GM18873 (cell line): ENCODE results near the gene AFAP1.

Experiments used
- ATAC-seq: cut with Tn5 transposase; IDR thresholded peaks from one replicate; pipeline ENCODE4 v1.9.1; 2021; ENCODE audit warnings: mild to moderate bottlenecking, moderate library complexity, moderate number of reproducible peaks; ENCODE audit not compliant: unreplicated experiment, low FRiP score

Gene AFAP1, protein sequence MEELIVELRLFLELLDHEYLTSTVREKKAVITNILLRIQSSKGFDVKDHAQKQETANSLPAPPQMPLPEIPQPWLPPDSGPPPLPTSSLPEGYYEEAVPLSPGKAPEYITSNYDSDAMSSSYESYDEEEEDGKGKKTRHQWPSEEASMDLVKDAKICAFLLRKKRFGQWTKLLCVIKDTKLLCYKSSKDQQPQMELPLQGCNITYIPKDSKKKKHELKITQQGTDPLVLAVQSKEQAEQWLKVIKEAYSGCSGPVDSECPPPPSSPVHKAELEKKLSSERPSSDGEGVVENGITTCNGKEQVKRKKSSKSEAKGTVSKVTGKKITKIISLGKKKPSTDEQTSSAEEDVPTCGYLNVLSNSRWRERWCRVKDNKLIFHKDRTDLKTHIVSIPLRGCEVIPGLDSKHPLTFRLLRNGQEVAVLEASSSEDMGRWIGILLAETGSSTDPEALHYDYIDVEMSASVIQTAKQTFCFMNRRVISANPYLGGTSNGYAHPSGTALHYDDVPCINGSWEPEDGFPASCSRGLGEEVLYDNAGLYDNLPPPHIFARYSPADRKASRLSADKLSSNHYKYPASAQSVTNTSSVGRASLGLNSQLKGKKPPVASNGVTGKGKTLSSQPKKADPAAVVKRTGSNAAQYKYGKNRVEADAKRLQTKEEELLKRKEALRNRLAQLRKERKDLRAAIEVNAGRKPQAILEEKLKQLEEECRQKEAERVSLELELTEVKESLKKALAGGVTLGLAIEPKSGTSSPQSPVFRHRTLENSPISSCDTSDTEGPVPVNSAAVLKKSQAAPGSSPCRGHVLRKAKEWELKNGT

DNA sequence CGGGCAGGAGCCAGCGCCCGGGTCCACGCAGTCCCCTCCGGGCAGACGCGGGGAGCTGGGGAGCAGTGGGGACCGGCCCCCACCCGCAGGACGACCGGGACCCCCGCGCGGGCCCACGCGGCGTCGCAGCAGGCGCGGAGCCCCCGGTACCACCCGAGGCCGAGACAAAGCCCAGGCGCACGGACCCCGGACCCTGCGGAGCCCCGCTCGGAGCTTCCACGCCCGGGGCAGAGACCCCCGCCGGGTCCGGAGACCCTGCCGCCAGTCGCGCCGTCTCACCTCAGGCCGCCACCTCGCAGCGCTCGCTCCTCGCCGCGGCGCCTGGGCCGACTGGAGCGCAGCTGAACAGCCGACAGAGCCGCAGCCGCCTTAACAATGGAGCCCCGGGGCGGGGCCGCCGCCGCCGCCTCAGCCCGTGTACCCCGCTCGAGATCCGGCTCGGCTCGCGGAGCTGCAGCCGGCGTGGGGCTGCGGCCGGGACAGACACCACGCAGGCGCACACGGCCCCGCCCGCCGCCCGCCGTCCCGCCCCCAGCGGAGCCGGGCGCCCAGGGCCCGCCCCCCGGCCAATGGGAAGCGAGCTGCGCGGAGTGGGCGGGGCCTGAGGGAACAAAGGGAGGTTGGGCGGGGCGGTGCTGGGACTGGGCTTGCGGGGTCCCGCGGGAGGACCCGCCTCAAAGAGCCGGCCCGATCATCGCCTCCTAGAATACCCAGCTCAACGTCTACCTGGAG, at the start of gene AFAP1:
Gene AFAP1, minus strand, starts transcription at position 485 of the 732 bp plus-strand sequence. CDS start 67,783 bp downstream, outside the sequence.
- ATAC-seq, result peak; percentile 67

- no peak for ATAC-seq
Observed at GRCh38 chr4:7988437-7988836, 48.8 kb upstream of the AFAP1 start.

DNA sequence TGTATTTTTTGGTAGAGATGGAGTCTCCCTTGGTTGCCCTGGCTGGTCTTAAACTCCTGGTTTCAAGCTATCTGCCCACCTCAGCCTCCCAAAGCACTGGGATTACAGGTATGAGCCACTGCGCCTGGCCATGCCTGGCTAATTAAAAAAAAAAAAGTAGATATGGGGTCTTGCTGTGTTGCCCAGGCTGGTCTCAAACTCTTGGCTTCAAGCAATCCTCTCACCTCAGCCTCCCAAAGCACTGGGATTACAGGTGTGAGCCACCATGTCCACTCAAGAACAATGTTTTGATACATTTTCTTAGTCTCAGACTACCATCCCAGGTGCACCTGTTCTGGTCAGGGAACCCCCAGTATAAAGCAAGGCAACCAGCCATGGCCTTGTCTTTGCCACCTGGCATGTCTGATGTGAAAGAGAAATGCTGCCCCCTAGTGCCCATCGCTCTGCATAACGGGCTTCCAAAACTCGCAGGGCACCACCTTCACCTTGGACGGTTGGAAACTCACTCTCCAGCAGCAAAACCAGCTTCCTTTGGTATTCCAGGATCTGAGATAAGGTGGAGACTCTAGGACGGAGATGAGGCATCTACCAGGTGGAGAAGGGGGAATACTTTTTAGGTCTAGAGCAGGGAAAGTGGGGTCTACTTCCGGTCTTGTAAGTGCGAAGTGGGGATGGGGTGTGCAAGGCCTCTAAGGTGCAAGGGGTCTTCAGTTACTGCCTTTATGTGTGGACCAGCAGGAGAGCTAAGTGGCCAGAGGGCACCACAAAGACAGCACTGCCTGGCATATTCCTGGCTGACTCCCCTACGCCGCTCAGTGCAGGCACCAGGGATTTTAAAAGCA, 47.7 kb upstream of the AFAP1 start:
- peak; percentile 71 for ATAC-seq

- no peak for ATAC-seq
Observed at GRCh38 chr4:7985891-7986441, 46.3 kb upstream of the AFAP1 start.

GRCh38 chr4:7985072-7985471, 45.4 kb upstream of the AFAP1 start:
- ATAC-seq, result no peak

DNA sequence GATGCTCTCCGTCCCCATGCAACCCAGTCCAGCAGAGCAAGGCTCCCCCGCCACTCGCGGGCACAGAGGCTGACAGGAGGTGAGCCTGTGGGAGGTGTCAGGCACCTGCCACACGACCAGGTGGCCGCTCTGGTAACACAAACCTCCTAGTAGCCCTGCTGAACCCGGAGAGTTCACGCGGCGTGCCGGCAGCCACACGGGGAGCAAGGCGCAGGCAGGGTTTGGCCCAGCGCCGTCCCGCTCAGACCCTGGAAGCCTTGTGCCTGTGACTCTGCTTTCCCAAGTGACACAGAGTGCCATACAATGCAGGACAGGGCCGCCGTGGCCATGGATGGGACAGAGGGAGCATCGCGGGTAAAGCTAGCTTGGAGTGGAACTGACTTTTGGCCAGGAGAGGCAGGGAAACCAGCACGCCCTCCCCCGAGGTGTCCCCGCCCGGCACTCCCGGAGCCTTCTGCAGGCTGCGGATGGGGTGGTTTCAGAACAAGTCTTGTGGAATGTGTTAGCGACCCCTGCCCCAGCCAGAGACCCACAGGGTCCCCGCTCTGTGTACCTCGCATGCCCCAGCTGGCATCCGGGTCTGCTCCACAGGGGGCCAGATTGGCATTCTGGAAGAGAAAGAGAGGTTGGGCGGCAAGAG, 44.7 kb upstream of the AFAP1 start:
- no peak for ATAC-seq

DNA sequence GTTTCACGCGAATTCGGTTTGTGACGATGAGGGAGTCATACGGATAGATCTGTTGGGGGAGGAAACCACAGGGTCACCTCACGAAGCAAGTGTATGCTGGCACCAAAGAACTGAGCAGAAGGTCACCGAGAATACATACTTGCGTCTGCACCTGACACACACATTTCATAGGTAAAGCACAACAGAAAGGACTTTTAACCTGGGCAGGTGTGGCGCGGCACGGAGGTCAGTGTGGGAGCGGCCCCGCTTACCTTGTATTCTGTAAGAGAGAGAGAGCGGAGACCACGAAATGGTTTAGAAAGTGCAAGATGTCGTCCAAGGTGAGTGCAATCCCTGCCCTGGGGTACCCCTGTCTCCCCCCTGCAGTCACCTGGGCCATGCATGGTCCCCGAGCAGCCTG, 43.6 kb upstream of the AFAP1 start:
- ATAC-seq, result no peak

DNA sequence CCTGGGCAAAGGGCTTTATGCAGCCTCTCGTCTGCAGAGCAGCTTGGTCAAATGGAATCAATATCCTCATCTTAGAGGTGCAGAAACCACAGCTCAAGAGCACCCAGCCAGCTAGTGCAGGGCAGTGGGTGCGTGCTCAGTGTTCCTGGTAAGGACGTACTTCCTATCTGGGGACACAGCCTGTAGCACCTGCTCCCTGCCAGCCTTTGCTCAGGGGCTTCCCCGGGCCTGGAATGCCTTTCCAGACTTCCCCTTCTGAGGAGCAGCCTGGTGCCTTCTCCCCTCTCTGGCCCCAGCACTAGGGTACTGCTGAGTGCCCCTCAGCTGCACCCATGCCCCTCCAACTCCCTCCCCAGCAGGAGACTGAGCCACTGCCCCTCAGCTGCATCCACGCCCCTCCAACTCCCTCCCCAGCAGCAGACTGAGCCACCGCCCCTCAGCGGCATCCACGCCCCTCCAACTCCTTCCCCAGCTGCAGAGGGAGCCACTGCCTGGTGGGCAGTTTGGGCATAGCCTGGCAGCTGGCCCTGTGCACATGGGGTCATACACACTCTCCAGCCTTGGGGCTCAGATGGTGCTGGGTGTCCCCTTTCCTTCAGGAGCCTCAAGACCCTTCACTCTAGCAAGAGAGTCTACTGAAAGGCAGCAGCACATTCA, 42.2 kb upstream of the AFAP1 start:
- ATAC-seq, result no peak

GRCh38 chr4:7980036-7980435, 40.4 kb upstream of the AFAP1 start:
- ATAC-seq, result no peak

GRCh38 chr4:7979652-7979968, 39.9 kb upstream of the AFAP1 start:
- no peak for ATAC-seq

DNA sequence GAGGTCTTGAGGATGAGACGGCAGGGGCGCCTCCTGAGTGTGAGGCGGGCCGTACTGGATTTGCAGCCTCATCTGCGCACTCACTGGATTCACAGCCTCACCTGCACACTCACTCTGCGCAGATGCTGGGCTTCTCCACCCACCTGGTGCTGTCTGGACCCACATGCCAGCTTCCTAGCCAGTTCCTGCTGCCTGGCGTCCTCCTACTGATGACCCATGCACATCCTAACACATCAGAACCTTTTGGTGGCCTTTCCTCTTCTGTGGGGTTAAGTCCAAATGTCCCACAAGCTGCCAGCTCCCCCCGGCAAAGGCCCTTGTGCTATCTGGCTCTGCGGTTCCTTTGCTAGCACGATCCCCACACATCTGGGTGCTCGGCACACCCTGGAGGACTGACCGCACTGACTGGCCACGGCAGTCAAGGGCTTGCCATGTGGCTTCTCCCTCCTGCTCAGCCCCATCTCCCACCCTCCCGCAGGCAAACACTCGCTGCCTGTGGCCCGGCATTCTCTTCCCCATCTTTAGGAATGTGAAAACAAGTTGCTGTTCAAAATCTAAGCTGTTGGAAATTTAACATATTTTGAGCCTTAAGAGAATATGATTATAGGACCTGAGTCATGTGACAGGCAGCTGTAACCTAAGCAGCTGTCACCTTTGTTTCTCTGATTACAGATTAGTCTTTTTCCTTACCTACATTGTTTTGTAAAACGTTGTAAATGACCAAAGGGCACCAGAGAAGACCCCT, 39.4 kb upstream of the AFAP1 start:
- no peak for ATAC-seq

- no peak for ATAC-seq
Observed at GRCh38 chr4:7978489-7978888, 38.8 kb upstream of the AFAP1 start.

GRCh38 chr4:7976634-7977033, 37.0 kb upstream of the AFAP1 start:
- no peak for ATAC-seq

GRCh38 chr4:7976025-7976424, 36.4 kb upstream of the AFAP1 start:
- no peak for ATAC-seq

DNA sequence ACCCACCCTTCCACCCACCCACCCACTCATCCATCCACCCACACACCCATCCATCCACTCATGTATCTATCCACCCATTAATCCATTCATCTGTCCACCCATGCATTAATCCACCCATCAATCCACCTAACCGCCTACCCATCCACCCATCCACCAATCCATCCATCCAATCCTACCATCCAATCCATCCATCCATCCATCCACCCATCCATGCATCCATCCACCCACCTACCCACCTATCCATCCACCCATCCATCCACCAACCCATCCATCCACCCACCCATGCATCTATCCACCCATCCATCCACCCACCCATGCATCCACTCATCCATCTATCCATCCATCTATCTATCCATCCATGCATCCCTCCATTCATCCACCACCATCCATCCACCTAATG, 34.8 kb upstream of the AFAP1 start:
- ATAC-seq, result no peak

GRCh38 chr4:7973545-7973981, 33.9 kb upstream of the AFAP1 start:
- no peak for ATAC-seq

GRCh38 chr4:7971881-7972500, 32.3 kb upstream of the AFAP1 start:
- ATAC-seq, result no peak

- no peak for ATAC-seq
Observed at GRCh38 chr4:7971159-7971631, 31.5 kb upstream of the AFAP1 start.
